ENCODE data around the gene NDP. TPM values are rescaled to one million over a fixed set of nuclear protein-coding genes. Genes with fewer than 3 reads are reported as not detected.

The NDP gene
- polyA plus RNA-seq, 3 donors from 2014 or later, result not detected

Other genes with a start within 250 kb of the NDP start
- gene MAOB, start 90.9 kb downstream of the NDP start, polyA plus RNA-seq, result under 1 TPM in 1 of 3 donors, not detected in 2; 0.19 TPM

Measured in immature natural killer cell (primary cell).